IPS-11a (cell line): ENCODE results near the gene PEDS1.
"Not testable (repeated sequence)": the region's sequence is repeated elsewhere in the genome, so short reads cannot be mapped to it uniquely, and the experiment has no call there.

ENCODE experiments used
- H3K4me3 ChIP-seq: one replicate; pipeline ENCODE4 v1.5.1; 2013; ENCODE audit warnings: low read depth, low read length, control low read depth

The PEDS1 gene

DNA sequence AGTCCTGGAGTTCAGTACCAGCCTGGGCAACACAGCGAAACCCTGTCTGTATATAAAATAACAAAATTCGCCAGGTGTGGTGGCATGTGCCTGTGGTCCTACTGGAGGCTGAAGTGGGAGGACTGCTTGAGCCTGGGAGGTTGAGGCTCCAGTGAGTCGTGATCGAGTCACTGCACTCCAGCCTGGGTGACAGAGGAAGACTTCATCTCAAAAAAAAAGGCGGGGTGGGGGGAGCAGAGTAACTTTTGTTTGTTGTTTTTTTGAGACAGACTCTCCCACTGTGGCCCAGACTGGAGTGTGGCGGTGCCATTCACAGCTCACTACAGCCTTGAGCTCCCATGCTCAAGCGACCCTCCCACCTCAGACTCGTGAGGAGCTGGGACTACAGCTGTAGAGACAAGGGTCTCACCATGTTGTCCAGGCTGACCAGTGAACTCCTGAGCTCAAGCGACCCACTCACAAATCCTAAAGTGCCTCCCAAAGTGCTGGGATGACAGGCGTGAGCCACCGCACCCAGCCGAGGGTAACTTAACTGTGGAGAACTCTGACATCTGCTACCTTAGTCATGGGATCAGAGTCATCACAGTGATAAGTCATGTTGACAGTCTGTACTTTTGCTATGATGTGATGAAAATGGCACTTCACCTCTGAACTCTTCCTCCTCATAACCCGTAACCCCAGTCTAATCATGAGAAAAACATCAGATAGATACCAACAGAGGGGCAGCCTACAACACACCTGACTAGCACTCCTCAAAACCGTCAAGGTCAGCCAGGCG lies 16.5 kb downstream of the PEDS1 start:
- no peak overlapping the region for H3K4me3 ChIP-seq

DNA sequence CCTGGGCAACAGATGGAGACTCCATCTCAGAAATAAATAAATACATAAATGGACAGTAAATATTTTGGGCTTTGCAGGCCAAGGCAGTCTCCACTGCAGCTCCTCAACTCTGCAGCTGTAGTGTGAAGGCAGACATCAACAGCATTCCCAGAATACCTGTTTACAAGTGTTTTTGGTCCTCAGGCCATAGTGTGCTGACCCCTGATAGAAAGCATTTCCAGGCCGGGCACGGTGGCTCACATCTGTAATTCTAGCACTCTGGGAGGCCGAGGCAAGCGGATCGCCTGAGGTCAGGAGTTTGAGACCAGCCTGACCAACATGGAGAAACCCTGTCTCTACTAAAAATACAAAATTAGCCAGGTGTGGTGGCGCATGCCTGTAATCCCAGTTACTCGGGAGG lies 18.4 kb downstream of the PEDS1 start:
- H3K4me3 ChIP-seq: not testable (repeated sequence)

DNA sequence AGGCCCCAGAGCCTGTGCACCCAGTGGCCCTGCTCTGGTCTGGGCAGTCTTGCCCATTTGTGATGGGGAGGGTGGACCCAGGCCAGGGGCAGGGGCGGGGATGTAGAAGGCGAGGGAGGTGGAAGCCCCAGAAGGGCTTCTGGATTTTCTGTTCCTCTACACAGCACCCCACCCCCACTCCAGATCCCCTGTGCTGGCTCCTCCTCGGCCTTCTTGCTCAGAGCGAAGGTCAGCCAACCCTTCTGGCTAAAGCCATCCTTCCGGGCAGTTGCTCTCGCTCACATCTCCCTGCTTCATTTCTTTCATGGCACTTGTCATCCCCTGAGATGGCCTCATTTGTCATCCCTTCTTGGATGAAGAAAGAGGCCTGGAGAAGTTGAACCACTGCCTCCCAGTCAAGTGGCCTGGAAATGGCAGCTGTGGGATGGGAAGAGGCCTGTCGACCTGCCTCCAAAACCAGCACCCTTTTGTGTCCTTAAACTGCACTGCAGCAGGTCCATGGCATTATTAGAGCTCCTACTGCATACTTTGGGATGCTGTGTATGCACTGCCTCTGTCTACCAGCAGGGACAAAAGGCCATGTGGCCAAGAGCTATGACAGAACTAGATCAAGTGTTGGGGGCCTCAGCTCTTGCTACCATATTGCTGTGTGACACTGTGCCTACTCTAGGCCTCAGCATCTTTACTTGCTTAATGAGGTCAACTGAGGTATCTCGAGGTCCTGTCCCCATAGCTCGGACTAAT lies 19.9 kb downstream of the PEDS1 start:
- no peak overlapping the region for H3K4me3 ChIP-seq

DNA sequence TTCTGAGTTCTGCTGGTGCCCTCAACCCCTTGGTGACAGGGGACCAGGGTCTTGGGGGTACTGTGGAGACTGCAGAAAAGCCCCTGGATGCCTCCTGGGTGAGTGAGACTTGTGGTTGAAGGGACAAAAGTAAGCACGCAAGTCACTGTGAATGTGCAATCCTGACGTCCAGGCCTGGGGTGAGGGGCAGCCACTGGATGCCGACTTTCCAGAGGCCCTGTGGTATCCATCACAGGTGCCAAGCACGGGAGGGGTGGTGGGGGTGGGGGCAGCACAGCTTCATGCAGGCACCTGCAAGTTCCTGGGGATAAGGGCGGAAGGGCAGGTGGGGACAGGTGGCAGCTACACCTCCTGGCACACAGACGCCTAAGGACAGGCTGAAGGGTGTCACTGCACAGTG lies 20.5 kb downstream of the PEDS1 start:
- H3K4me3 ChIP-seq: no peak overlapping the region

DNA sequence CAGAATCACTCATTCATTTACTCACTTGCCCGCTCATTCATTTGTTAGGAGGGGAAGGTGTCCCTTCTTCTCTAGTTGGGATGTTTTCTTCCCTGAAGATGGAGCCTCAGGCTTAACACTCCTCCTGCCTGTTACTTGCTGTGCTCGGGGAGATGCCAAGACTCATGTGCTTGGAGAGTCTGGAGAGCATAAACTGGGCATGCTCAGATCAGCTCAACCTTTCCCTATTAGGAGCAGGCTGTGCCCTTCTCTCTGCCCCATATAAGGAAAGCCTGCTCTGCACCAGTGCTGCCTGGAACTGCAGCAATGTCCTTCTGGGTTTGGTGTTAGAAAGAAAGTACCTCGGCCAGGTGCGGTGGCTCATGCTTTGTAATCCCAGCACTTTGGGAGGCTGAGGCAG lies 22.5 kb downstream of the PEDS1 start:
- no peak overlapping the region for H3K4me3 ChIP-seq

DNA sequence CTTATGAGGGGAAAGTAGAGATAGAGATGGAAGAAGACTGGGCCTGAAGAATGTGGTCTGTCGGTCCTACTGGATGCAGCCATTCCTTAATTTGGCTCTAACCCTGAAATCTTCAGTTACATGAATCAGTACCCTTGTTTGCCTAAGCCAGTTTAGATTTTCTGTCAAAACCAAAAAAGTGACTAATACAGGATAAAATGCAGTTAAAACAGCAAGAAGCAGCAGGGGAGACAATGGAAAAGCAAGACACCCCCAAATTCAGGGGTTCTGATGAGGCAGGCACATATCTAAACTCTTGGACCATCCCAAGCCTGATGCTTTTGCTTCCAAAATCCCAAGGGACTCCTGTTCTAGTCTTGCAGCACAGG lies 23.2 kb downstream of the PEDS1 start:
- no peak overlapping the region for H3K4me3 ChIP-seq

DNA sequence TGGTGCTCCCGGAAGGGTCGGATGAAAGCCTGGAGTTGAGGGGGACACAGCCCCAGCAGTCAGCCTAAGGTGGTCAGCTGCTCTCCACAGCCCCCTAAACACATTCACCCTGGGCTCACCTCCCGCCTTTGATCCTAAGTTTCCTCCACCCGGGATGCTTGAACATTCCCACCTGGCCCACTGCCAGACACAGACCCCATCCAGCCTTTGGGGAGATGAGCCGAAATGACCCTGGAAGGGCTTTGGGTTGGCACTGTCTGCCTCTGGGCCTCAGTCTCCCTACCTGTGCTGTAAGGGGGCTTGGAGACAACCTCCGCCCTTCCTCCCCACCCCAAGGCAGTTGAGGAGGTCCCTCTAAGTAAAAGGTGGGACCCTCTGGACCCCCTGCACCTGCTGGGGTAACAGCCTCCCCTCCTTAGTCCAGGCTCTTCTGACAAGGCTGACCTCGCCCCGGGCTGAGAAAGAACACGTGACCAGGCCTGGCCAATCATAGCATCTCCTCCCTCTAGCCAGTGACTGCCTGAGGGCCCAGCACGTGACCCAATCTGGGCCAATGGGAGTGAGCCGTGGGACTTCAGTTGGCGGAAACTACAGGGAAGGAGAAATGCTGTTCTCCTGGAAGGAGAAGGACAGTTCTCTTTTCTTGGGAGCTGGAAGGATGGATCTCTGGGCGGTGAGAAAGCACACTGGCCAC lies 23.7 kb downstream of the PEDS1 start:
- no peak overlapping the region for H3K4me3 ChIP-seq

DNA sequence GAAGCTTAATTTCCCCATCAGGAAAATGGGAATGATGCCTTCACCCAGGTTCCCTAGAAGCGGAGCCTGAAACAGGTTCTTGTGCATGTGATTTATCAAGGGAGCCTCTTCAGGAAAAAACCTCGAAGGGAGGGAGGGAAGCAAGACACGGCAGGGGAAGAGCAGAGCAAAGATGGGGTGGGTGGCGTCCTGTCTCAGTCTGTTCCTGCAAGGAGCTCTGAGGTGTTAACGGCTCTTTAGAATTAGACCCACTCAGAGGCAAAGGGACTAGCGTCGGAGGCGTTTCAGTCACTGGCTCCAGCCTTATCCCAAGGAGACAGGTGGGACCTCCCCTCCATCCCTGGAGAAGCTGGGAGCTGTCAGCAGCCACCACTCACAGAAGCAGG lies 25.0 kb downstream of the PEDS1 start:
- H3K4me3 ChIP-seq: no peak overlapping the region

DNA sequence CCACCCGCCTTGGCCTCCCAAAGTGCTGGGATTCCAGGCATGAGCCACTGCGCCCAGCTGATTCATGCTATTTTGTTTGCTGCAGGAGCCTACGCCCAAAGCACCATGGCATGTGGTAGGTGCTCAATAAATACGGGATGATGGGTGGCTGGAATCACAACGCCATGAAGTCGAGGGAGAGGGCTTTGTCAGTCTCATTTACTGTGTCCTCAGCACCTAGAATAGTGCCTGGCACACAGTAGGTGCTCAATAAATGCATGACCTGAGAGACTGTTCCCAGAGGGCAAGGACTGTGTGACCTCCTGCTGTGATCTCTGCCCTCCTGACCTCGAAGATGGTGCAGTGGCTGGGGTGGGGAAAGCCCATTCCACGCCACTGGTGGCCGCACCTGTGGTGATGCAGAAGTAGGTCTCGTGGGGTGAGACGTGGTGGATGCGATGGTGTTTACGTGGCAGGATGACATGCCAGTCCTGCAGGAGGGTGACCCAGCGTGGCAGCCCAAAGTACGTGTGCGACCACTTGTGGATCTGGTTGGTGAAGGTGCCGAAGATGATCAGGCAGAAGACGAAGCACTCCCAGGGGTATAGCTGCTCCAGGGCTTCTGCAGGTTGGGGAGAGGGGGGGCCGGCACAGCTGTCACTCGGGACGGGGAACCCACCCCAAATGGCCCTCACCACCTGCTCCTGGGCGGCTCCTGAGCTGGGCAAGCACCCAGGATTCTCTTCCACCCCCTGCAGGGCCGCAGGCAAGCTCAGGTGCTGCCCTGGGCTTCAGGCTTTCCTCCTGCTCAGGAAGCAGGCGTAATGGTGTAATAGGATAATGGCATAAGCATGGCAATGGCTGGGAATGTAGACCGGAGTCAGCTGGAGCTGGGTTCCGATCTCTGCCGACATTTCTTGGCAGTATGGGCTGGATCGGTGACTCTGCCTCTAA lies 25.7 kb downstream of the PEDS1 start:
- H3K4me3 ChIP-seq: no peak overlapping the region

DNA sequence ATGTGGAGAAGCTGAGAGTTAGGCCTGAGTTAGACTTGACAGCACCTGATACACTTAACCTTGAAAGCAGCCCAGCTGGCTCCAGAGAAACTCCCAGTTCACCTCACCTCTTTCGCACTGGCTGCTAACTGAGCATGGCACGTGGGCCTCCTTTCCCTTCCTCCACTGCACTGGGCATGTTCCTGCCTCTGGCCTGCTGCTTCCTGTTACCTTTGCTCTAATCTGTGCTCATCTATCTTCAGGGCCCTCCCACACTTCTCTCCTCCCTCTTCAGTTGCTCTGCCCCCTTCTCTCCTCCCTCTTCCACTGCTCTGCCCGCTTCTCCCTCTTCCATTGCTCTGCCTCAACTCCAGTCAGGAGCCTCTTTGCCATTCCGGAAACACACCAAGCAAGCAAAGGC lies 26.9 kb downstream of the PEDS1 start:
- no peak overlapping the region for H3K4me3 ChIP-seq

DNA sequence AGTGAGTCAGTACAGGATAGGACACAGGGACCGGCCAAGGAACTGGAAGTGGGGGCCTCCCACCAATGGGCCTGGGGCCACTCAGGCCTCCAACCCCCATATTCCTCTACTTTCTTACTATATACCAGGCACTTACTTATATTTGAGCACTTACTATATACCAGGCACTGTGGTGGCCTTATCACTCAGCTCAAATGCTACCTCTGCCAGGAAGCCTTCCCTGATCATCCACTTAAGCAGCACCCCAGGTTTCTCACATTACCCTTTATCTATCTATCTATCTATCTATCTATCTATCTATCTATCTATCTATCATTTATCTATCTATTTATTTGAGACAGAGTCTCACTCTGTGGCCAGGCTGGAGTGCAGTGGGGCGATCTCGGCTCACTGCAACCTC lies 28.2 kb downstream of the PEDS1 start:
- H3K4me3 ChIP-seq: no peak overlapping the region

DNA sequence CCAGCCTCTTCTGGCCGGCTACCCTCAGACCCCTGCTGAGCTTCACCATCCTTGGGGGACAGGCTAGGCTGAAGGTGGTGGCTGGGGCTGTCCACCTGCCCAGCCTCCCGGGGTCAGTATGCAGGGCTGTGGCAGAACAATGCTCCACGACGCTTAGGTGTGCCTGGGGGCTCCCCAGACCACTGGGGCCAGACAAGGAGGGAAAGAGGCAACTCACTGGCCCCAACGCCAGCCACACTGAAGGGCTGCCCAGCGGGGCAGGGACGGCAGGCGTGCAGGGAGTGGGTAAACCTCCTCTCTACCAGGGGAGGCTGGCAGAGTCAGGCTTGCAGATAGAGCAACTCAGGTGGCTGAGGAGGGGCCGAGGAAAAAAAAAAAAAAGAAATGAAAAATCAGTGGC lies 29.0 kb downstream of the PEDS1 start:
- H3K4me3 ChIP-seq: no peak overlapping the region

DNA sequence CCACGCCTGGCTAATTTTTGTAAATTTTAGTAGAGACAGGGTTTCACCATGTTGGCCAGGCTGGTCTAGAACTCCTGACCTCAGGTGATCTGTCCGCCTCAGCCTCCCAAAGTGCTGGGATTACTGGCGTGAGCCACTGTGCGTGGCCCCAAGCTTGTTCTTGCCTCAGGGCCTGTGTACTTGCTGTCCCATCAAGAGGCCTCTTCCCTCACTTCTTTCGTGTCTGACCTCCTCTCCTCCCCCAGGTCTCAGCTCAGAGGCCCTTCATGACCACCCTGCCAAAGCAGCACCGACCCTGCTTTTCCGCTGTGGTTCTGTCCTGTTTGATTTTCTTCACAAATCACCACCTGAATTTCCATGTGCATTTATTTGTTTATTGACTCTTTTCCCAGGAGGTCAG lies 30.1 kb downstream of the PEDS1 start:
- H3K4me3 ChIP-seq: no peak overlapping the region

DNA sequence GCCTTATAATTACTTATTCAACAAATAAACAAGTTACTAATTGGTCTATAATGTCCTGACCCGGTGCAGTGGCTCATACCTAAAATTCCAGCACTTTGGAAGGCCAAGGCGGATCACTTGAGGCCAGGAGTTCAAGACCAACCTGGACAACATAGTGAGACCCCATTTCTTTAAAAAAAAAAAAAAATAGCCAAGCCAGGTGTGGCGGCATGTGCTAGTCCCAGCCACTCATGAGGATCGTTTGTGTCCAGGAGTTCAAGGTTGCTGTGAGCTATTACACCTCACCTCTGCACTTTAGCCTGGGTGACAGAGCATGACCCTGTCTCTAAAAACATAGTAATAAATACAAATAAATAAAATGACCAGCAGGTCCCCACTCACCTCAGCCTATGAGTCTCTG lies 30.8 kb downstream of the PEDS1 start:
- no peak overlapping the region for H3K4me3 ChIP-seq

DNA sequence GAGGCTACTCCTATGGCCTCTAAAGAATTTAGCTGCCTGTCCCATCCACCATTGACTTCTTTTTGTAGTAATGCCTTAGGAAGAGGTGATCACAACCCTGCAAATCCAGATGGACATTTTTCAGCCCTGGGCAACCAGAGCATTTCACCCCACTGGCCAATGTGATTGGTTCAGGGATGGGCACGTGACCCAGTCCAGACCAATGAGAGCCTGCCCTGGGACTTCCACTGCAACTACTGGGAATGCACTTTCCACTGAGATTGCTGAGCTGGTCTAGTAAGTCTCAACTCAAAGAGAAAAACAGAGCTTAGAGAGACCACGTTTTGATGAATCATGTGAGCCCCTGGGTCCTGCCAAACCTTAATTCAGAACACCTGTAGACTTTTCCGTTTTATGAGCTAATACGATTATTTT lies 31.7 kb downstream of the PEDS1 start:
- H3K4me3 ChIP-seq: no peak overlapping the region

DNA sequence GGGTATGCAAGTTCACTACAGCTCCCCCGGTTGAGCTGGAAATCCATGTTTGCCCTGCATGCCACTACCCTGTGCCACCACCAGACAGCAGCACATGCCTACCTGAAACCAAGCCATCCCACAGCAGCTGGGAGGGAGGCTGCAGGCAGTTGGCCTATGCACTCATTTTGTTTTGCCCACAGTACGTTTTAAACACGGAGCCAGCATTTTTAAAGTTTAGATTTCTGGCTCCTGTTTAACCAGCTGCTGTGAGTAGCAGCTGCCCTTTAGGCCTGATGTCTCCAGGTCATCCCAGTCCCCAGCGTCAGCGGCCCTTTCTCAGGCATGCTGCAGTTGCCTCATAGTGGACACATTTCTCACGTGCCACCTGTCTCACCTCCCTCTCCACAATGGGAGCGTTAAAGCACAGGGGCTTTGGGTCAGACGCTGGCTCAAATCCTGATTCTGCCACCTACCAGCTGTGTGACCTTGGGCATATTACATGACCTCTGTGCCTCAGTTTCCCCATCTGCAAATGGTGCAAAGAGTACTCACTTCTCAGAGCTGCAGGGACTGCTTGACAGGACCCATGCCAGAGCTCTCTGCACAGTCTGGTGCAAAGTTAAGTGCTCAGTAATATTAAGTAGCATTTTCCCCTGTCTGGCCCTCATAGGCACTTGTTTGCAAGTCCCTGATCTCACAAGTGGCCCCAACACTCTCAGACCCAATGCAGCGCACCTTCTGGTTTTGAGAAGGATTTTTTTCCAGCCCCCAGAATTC lies 32.4 kb downstream of the PEDS1 start:
- no peak overlapping the region for H3K4me3 ChIP-seq

DNA sequence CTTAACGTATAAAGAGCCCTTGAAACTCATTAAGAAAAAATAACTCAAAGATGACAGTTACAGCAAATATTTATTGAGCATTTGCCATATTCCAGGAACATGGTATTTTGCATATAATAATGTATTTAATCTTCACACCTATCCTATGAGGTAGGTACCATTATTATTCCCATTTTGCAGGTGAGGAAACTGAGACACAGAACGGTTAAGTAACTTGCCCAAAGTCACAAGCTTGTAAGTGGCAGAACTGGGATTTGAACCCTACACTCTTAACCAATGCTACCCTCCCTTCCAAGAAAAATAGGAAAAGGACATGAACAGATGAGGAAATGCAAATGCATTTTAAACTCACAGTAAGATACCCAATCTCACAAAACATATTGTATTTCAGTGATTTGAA lies 35.3 kb downstream of the PEDS1 start:
- H3K4me3 ChIP-seq: no peak overlapping the region

DNA sequence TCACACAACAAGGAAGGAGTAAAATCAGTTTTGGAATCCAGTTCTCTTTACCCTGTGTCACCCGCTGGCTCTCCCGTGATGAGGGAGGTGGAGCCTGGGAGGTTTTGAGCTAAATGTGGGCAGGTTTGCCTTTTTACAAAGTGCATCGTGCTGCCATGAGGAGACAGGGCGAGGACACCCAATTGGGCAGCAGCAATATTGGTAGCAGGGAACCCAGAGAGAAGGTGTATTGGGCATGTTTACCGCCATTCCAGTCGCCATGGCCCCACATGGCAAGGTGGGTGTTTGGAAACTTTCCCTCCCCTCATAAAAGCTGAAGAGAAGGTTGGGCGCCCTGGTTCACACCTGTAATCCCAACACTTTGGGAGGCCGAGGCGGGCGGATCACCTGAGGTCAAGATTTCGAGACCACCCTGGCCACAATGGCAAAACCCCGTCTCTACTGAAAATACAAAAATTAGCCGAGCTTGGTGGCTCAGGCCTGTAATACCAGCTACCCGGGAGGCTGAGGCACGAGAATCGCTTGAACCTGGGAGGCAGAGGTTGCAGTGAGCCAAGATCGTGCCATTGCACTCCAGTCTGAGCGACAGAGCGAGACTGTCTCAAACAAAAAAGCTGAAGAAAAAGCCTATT lies 37.0 kb downstream of the PEDS1 start:
- peak overlapping the region; percentile 35 for H3K4me3 ChIP-seq

DNA sequence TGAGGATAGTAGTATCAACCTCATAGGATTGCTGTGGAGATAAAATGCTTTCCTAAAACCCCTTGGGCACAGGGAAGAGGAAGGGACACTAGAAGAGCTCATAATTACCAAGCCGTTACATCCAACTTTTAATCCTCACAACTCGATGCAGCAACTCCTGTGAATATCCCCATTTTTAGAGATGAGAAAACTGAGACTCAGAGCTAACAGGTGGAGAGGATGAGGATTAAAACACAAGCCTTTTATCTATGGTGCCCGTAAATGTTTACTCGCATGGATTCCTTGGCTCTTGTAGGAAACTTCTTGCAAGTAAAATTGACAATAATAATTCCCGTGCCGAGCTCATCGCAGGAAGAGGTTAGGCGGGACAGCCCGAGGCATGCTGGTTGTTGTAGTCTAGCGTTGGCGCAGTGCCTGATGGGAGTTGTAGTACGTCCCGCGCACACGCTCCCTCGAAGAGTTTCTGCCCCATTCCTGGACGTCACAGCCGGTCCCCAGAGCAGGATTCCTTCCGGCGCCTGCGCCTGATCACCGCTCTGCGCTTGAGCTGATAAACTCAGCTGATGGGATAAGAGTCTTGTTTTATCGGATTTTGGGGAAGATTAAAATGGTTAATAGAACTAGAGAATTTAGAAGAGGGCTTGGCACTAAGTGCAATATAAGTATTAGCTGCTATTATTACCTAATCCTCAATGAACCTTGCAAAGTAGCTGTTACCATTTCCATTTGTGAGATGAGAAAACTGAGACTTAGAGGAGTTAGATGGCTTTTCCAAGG lies 37.7 kb downstream of the PEDS1 start:
- H3K4me3 ChIP-seq: peak overlapping the region; percentile 74
